DMS53 (cell line): Measurements from ENCODE around the gene RTN1.

ENCODE experiments used
- DNase-seq: peaks from one replicate; lab custom pipeline; 2025; lab: John Stamatoyannopoulos, UW

RTN1 gene

DNA sequence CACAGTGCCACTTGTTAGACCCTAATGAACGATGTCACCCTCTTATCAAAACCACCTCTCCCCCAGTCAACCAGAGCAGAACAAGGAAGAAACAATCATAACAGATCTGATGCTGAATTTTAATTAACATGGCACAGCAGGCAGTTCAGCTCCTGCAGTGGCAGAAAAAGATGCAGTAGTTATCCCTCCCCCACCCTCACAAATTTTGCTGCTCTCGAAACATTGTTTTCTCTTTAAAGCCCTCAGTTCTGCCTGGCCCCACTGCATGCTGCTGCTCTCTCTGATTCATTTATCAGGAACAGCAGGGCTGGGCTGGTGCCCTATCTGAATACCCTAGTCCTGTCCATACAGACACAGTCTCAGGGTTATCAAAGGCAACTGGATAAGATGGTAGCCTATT, 306.2 kb downstream of the RTN1 start:
- no peak for DNase-seq

DNA sequence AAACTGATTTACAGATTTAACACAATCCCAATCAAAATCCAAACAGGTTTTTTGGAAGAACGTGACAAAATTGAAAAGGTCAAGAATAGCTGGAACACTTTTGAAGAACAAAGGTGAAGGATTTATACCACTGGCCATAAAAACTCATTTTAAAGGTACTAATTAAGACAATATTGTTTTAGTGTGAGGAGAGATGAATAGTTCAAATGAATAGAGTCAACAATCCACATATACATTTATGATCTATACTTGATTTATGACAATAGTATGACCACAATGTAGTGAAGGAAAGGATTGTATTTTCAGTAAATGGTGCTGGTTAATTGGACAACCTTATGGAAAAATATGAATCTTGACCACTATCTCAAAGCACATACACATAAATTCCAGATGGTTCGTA, 323.3 kb downstream of the RTN1 start:
- no peak for DNase-seq
